GM12878 (cell line): ENCODE data around the gene EFNB2. TPM values are rescaled to one million over a fixed set of nuclear protein-coding genes. Genes with fewer than 3 reads are reported as not detected.

Experiments
- ATAC-seq: fragments of 200-7000 bp; cut with Tn5 transposase; 3 replicates; pipeline ENCODE4 v1.9.1; 2020; ENCODE audit warnings: mild to moderate bottlenecking, moderate library complexity
- BruUV-seq: library from RNA; stranded (reverse); fragments of 400-500 nt; replicated peaks from 2 replicates; lab custom pipeline; 2021; lab: Mats Ljungman, UMichigan
- CTCF ChIA-PET: fragments of 300-600 bp; sonication (Branson Sonifier 250); formaldehyde crosslinking; extraction: SDS; loops from one replicate; lab custom pipeline; 2021; ENCODE audit warnings: inconsistent platforms; lab: Yijun Ruan, JAX
- POLR2A ChIA-PET: fragments of 350-600 bp; formaldehyde crosslinking; extraction: SDS; loops from one replicate; lab custom pipeline; 2021; ENCODE audit warnings: inconsistent platforms; lab: Charles Lee
- RAD21 ChIA-PET: fragments of 300-600 bp; sonication (Branson Sonifier 250); formaldehyde crosslinking; loops from one replicate; lab custom pipeline; 2023; ENCODE audit warnings: antibody characterized with exemption; ENCODE audit not compliant: unreplicated experiment; lab: Charles Lee
- SMC1A ChIA-PET: fragments of 300-600 bp; sonication (Branson Sonifier 250); formaldehyde crosslinking; loops from one replicate; lab custom pipeline; 2023; ENCODE audit not compliant: unreplicated experiment, uncharacterized antibody; lab: Charles Lee
- DNase-seq: peaks from one replicate; pipeline ENCODE4 v3.0.0-alpha.2; 2011; ENCODE audit warnings: low read depth, low spot score
- FAIRE-seq: peaks from 3 replicates; lab custom pipeline; 2011; peaks lifted over from hg19 to GRCh38; lab: Jason Lieb, UNC
- H2AFZ ChIP-seq: 2 replicates; pipeline ENCODE4 v1.6.0; 2011; ENCODE audit warnings: low read depth, low read length, control low read depth; ENCODE audit not compliant: control insufficient read depth
- H3K27ac ChIP-seq: 2 replicates; pipeline ENCODE4 v1.5.1; 2011; ENCODE audit warnings: control low read depth; ENCODE audit not compliant: control insufficient read depth, insufficient read depth
- H3K27me3 ChIP-seq, 2 experiments: replicated peaks in 1 of 2; 2 replicates each; pipeline versions ENCODE4 v1.6.0 to v1.6.1; 2011; ENCODE audit warnings: low read length in 1 of 2; ENCODE audit not compliant: control insufficient read depth in 2 of 2, insufficient read depth in 2 of 2
- H3K36me3 ChIP-seq, 2 experiments: 2 replicates each; pipeline ENCODE4 v1.5.1; 2011; ENCODE audit warnings: low read length in 1 of 2; ENCODE audit not compliant: control insufficient read depth in 2 of 2, insufficient read depth in 2 of 2
- H3K4me1 ChIP-seq: 2 replicates; pipeline ENCODE4 v1.6.1; 2011; ENCODE audit warnings: mild to moderate bottlenecking, low read length, moderate library complexity, mixed read lengths; ENCODE audit not compliant: control insufficient read depth, insufficient read depth
- H3K4me2 ChIP-seq: 2 replicates; pipeline ENCODE4 v1.6.0; 2011; ENCODE audit warnings: control low read depth; ENCODE audit not compliant: control insufficient read depth, insufficient read depth
- H3K4me3 ChIP-seq: fragments of 200-600 bp; sonication (generic); 2 replicates; pipeline ENCODE4 v1.5.1; 2016
- H3K79me2 ChIP-seq: 2 replicates; pipeline ENCODE4 v1.6.0; 2011; ENCODE audit warnings: low read length; ENCODE audit not compliant: control insufficient read depth, insufficient read depth
- H3K9ac ChIP-seq: 2 replicates; pipeline ENCODE4 v1.8.0; 2011; ENCODE audit warnings: low read length, control low read depth, mixed read lengths; ENCODE audit not compliant: control insufficient read depth, insufficient read depth
- H3K9me3 ChIP-seq: replicated peaks from 3 replicates; pipeline ENCODE4 v1.5.1; 2011; ENCODE audit warnings: mild to moderate bottlenecking, low read length; ENCODE audit not compliant: control insufficient read depth, insufficient read depth
- H4K20me1 ChIP-seq: 2 replicates; pipeline ENCODE4 v1.6.0; 2011; ENCODE audit not compliant: control insufficient read depth, insufficient read depth
- CBX3 ChIP-seq: fragments of 200-600 bp; sonication (generic); IDR thresholded peaks from 2 replicates; pipeline ENCODE4 v1.6.1; 2016; ENCODE audit warnings: low read depth, borderline replicate concordance
- CBX5 ChIP-seq: sonication (generic); IDR thresholded peaks from 2 replicates; pipeline ENCODE4 v1.6.1; 2016; ENCODE audit warnings: low read depth, moderate library complexity, mild to moderate bottlenecking, inconsistent platforms
- CHD1 ChIP-seq: IDR thresholded peaks from 2 replicates; pipeline ENCODE4 v1.6.1; 2012; ENCODE audit warnings: low read depth, low read length, improper control_type of control experiment
- HDAC6 ChIP-seq: fragments of 200-600 bp; sonication (generic); IDR thresholded peaks from one replicate; pipeline ENCODE4 v1.8.0; 2017; ENCODE audit warnings: antibody characterized with exemption; ENCODE audit not compliant: unreplicated experiment
- KDM1A ChIP-seq: fragments of 200-600 bp; sonication (generic); IDR thresholded peaks from 2 replicates; pipeline ENCODE4 v1.6.1; 2016; ENCODE audit warnings: borderline replicate concordance
- MXI1 ChIP-seq: fragments of 150-350 bp; IDR thresholded peaks from 2 replicates; pipeline ENCODE4 v1.6.1; 2011; ENCODE audit warnings: low read depth, mild to moderate bottlenecking, inconsistent platforms, low read length, improper control_type of control experiment
- PAX8 ChIP-seq: fragments of 450-650 bp; IDR thresholded peaks from 2 replicates; pipeline ENCODE4 v1.6.1; 2017; ENCODE audit warnings: mild to moderate bottlenecking, moderate library complexity
- PML ChIP-seq: IDR thresholded peaks from 2 replicates; pipeline ENCODE4 v1.6.1; 2012; ENCODE audit warnings: low read length, inconsistent platforms
- POLR2AphosphoS5 ChIP-seq: IDR thresholded peaks from 2 replicates; pipeline ENCODE4 v1.6.1; 2011; ENCODE audit warnings: mild to moderate bottlenecking, low read length, inconsistent platforms
- RAD51 ChIP-seq: fragments of 450-650 bp; IDR thresholded peaks from 2 replicates; pipeline ENCODE4 v1.6.1; 2016; ENCODE audit warnings: moderate library complexity, mild to moderate bottlenecking, inconsistent platforms
- SMAD5 ChIP-seq: IDR thresholded peaks from 2 replicates; pipeline ENCODE4 v1.6.1; 2016; ENCODE audit warnings: antibody characterized with exemption, low read depth
- SREBF1 ChIP-seq: IDR thresholded peaks from 2 replicates; pipeline ENCODE4 v1.6.1; 2012; ENCODE audit warnings: mild to moderate bottlenecking, low read length
- WGBS: methylation state at CpG from one replicate; pipeline ENCODE4 v1.1.6; 2016; ENCODE audit warnings: low lambda C conversion rate; ENCODE audit not compliant: insufficient replicate concordance, insufficient coverage; ENCODE audit errors: missing lambda C conversion rate; 5-methylcytosine and 5-hydroxymethylcytosine counted together
- in situ Hi-C: fragments of 300-500 bp; cut with MboI; formaldehyde crosslinking; loops from 9 replicates; pipeline ENCODE4 v1.14.3; 2018; ENCODE audit warnings: mixed read lengths
- intact Hi-C: fragments of 100-400 bp; cut with micrococcal nuclease; formaldehyde crosslinking; loops from one replicate; pipeline ENCODE4 v1.14.2; 2022; ENCODE audit not compliant: unreplicated experiment
- polyA plus RNA-seq, 11 experiments: library from polyadenylated mRNA; depleted of rRNA in 4 of 11; unstranded in 6 of 11; stranded (reverse) in 5 of 11; fragments of >200 nt; fragmentation: Nextera tagmentation in 4 of 11; fragmentation: Illumina TruSeq in 1 of 11; extraction: Ambion mirVana in 4 of 11; extraction: Trizol in 1 of 11; gene quantifications; 1 replicate in 1 of 11; 2 replicates in 10 of 11; pipeline versions ENCODE4 v1.2.1 to v1.2.3, GENCODE V29; 2011 to 2016; ENCODE audit warnings: inconsistent platforms in 2 of 11, missing spikeins in 2 of 11, low read depth in 1 of 11
- total RNA-seq, 4 experiments: library from RNA; depleted of rRNA in 3 of 4; stranded (reverse); fragments of >200 nt in 3 of 4; fragmentation: Illumina TruSeq in 1 of 4; extraction: Trizol in 1 of 4; gene quantifications; 2 replicates each; pipeline versions ENCODE4 v1.2.1 to v1.2.3, GENCODE V29; 2013 to 2021
- TF ChIP-seq, protein P1 (sequence below): fragments of 450-650 bp; IDR thresholded peaks from 2 replicates; pipeline ENCODE4 v1.6.1; 2017; ENCODE audit warnings: low read depth, mild to moderate bottlenecking, moderate library complexity
- TF ChIP-seq, protein P2 (sequence below): fragments of 450-650 bp; IDR thresholded peaks from 2 replicates; pipeline ENCODE4 v1.6.1; 2016; ENCODE audit warnings: mild to moderate bottlenecking, moderate library complexity, borderline replicate concordance

Gene EFNB2
- total and polyA plus RNA-seq, 10 of the 15 experiments (the other 5 are each of a cell fraction or from before 2014, with no cell fraction given) = 0.12 to 1.5 (median 0.31) TPM; not detected in 1

DNA sequence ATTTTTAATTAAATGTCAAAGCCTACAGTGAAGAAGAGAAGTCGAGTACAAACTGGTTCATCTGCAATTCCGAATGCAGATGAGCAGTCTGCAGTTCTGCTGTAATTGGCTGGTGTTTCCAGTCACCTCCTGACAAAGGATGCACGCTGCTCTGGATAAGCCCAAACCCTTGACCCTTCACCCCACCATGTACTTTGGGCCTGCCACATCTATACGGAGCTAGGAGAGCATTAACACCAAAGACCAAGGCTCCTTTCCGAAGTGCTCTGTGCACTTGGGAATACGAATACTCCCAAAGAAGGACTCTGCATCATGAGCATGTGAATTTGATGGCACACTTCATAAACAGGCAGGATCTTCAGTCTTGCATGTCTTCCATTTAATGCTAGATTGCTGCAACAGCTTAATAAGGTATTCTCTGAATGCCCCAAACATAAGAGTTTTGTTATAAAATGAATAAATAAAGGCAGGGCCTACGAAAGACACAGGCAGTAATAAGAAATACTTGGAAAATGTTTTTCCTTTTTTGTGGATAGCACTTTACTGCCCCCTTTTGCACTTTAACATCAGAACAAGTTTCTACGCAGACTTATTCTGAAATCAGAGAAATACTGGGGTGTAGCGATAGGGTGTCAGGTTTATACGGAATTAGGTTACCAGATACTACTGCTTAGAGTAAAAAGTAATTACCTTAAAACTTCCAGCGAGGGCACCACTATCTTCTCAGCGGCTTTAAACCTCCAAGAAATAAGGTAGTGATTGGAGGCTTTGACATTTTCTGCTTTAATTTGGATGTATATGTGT, 15.0 kb downstream of the EFNB2 start (continued):
- TF ChIP-seq CBX3 (no peak), SREBF1 (no peak)

DNA sequence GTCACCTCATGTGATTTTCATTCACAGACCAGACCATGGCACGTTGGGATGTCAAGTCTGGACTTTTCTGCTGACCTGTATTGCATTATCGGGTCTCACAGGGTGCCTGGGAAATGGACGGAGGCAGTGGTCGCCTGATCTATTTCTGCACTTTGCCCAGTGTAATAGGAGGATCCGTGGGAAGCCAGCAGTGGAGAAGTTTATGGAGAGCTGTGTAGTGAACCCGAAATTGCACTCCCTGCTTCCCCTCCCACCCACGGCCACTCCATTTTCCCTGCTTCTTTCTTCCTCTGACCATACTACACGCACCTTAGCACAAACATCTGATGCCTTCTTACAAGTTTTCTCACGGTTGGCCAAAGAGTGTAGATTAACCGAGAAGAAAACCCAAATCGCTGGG, 16.9 kb downstream of the EFNB2 start:
- H3K27ac ChIP-seq = no peak overlapping the region
- no peaks in the 10 kb centered on the region for H4K20me1 ChIP-seq
- H3K4me2 ChIP-seq = no peak overlapping the region
- 45% methylated on average over 11 of the region's 11 CpGs for WGBS
- no peak overlapping the region for H3K4me3 ChIP-seq
- RAD21 ChIA-PET = no interaction called here
- H3K9me3 ChIP-seq = no peaks in the 10 kb centered on the region
- no peaks in the 10 kb centered on the region for H3K4me1 ChIP-seq
- POLR2A ChIA-PET = no interaction called here
- intact Hi-C loops = no loop called here
- no TSS peak for BruUV-seq
- TF ChIP-seq PAX8 (no peak), SMAD5 (no peak), MXI1 (no peak), POLR2AphosphoS5 (no peak), CHD1 (no peak), CBX5 (no peak), KDM1A (no peak), HDAC6 (no peak), PML (no peak), RAD51 (no peak), CBX3 (no peak)
- TF ChIP-seq, protein P1, sequence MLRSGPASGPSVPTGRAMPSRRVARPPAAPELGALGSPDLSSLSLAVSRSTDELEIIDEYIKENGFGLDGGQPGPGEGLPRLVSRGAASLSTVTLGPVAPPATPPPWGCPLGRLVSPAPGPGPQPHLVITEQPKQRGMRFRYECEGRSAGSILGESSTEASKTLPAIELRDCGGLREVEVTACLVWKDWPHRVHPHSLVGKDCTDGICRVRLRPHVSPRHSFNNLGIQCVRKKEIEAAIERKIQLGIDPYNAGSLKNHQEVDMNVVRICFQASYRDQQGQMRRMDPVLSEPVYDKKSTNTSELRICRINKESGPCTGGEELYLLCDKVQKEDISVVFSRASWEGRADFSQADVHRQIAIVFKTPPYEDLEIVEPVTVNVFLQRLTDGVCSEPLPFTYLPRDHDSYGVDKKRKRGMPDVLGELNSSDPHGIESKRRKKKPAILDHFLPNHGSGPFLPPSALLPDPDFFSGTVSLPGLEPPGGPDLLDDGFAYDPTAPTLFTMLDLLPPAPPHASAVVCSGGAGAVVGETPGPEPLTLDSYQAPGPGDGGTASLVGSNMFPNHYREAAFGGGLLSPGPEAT = no peak
- TF ChIP-seq, protein P2, sequence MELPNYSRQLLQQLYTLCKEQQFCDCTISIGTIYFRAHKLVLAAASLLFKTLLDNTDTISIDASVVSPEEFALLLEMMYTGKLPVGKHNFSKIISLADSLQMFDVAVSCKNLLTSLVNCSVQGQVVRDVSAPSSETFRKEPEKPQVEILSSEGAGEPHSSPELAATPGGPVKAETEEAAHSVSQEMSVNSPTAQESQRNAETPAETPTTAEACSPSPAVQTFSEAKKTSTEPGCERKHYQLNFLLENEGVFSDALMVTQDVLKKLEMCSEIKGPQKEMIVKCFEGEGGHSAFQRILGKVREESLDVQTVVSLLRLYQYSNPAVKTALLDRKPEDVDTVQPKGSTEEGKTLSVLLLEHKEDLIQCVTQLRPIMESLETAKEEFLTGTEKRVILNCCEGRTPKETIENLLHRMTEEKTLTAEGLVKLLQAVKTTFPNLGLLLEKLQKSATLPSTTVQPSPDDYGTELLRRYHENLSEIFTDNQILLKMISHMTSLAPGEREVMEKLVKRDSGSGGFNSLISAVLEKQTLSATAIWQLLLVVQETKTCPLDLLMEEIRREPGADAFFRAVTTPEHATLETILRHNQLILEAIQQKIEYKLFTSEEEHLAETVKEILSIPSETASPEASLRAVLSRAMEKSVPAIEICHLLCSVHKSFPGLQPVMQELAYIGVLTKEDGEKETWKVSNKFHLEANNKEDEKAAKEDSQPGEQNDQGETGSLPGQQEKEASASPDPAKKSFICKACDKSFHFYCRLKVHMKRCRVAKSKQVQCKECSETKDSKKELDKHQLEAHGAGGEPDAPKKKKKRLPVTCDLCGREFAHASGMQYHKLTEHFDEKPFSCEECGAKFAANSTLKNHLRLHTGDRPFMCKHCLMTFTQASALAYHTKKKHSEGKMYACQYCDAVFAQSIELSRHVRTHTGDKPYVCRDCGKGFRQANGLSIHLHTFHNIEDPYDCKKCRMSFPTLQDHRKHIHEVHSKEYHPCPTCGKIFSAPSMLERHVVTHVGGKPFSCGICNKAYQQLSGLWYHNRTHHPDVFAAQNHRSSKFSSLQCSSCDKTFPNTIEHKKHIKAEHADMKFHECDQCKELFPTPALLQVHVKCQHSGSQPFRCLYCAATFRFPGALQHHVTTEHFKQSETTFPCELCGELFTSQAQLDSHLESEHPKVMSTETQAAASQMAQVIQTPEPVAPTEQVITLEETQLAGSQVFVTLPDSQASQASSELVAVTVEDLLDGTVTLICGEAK = no peak
- no peak overlapping the region for H3K9ac ChIP-seq
- no peak overlapping the region for H2AFZ ChIP-seq
- DNase-seq (no peak), ATAC-seq (no peak), FAIRE-seq (peak; percentile 23)
- SMC1A ChIA-PET = no interaction called here
- no peaks in the 10 kb centered on the region for H3K36me3 ChIP-seq
- no peaks in the 10 kb centered on the region for H3K79me2 ChIP-seq
- in situ Hi-C loops = no loop called here
- CTCF ChIA-PET = no interaction called here
- no peaks in the 10 kb centered on the region for H3K27me3 ChIP-seq
